OCI-LY7 (cell line): ENCODE results near the gene PTCHD1. TPM values are rescaled to one million over a fixed set of nuclear protein-coding genes. Genes with fewer than 3 reads are reported as not detected.

ENCODE experiments used
- BruUV-seq: library from RNA; stranded (reverse); fragments of 400-500 nt; replicated peaks from 2 replicates; lab custom pipeline; 2021; lab: Mats Ljungman, UMichigan
- CTCF ChIA-PET: fragments of 300-600 bp; sonication (Branson Sonifier 250); formaldehyde crosslinking; loops from one replicate; lab custom pipeline; 2022; ENCODE audit warnings: antibody characterized with exemption; ENCODE audit not compliant: unreplicated experiment; lab: Charles Lee
- POLR2A ChIA-PET: fragments of 300-600 bp; sonication (Branson Sonifier 250); formaldehyde crosslinking; loops from one replicate; lab custom pipeline; 2022; ENCODE audit warnings: antibody characterized with exemption; lab: Charles Lee
- DNase-seq: peaks from one replicate; pipeline ENCODE4 v3.0.0-alpha.2; 2015; ENCODE audit warnings: low spot score
- H2AFZ ChIP-seq: fragments of 200-600 bp; sonication (generic), shearing (Covaris generic); 2 replicates; pipeline ENCODE4 v1.6.1; 2014; ENCODE audit warnings: mild to moderate bottlenecking, antibody characterized with exemption, low read length, moderate library complexity
- H3K27ac ChIP-seq: fragments of 200-600 bp; sonication (generic); 2 replicates; pipeline ENCODE4 v1.5.1; 2014; ENCODE audit warnings: mixed run types, low read depth, mild to moderate bottlenecking, moderate library complexity, low read length, inconsistent platforms; ENCODE audit not compliant: poor library complexity, severe bottlenecking
- H3K36me3 ChIP-seq: fragments of 200-600 bp; sonication (generic); 2 replicates; pipeline ENCODE4 v1.6.1; 2014; ENCODE audit warnings: mild to moderate bottlenecking, antibody characterized with exemption, low read length, moderate library complexity, mixed read lengths; ENCODE audit not compliant: insufficient read depth
- H3K4me1 ChIP-seq: fragments of 200-600 bp; sonication (generic); 2 replicates; pipeline ENCODE4 v1.5.1; 2014; ENCODE audit warnings: mild to moderate bottlenecking, low read length; ENCODE audit not compliant: insufficient read depth, poor library complexity, severe bottlenecking
- H3K4me2 ChIP-seq: fragments of 200-600 bp; sonication (generic); 2 replicates; pipeline ENCODE4 v1.6.1; 2014; ENCODE audit warnings: mild to moderate bottlenecking, low read length
- H3K4me3 ChIP-seq: fragments of 200-600 bp; sonication (generic); 2 replicates; pipeline ENCODE4 v1.5.1; 2014; ENCODE audit warnings: mild to moderate bottlenecking, low read depth, low read length; ENCODE audit not compliant: poor library complexity, severe bottlenecking
- H3K79me2 ChIP-seq: fragments of 200-600 bp; sonication (generic); 2 replicates; pipeline ENCODE4 v1.6.1; 2016; ENCODE audit warnings: low read depth, mild to moderate bottlenecking, low read length, moderate library complexity, mixed read lengths; ENCODE audit not compliant: insufficient read depth
- H3K9me2 ChIP-seq: fragments of 200-600 bp; sonication (generic); 2 replicates; pipeline ENCODE4 v1.6.1; 2016; ENCODE audit warnings: mild to moderate bottlenecking, low read length, mixed read lengths; ENCODE audit not compliant: insufficient read depth
- H3K9me3 ChIP-seq: fragments of 200-600 bp; sonication (generic); 2 replicates; pipeline ENCODE4 v1.6.1; 2014; ENCODE audit warnings: mild to moderate bottlenecking, mixed run types, low read length, mixed read lengths
- H4K20me1 ChIP-seq: fragments of 200-600 bp; sonication (generic); 2 replicates; pipeline ENCODE4 v1.6.1; 2014; ENCODE audit warnings: mild to moderate bottlenecking, antibody characterized with exemption, low read length, moderate library complexity, mixed read lengths; ENCODE audit not compliant: insufficient read depth
- CTCF ChIP-seq: fragments of 200-600 bp; sonication (generic); conservative IDR thresholded peaks from 2 replicates; pipeline ENCODE4 v1.5.1; 2014; ENCODE audit warnings: mild to moderate bottlenecking, antibody characterized with exemption, low read length, moderate library complexity, mixed read lengths
- EZH2phosphoT487 ChIP-seq: fragments of 200-600 bp; sonication (generic); IDR thresholded peaks from 2 replicates; pipeline ENCODE4 v1.6.1; 2018; ENCODE audit warnings: low read depth, borderline replicate concordance, mild to moderate bottlenecking, mixed run types, antibody characterized with exemption, low read length, moderate library complexity, mixed read lengths
- intact Hi-C: fragments of 100-400 bp; cut with micrococcal nuclease; formaldehyde crosslinking; loops from one replicate; pipeline ENCODE4 v1.10.0; 2022; ENCODE audit not compliant: unreplicated experiment
- total RNA-seq, 2 experiments: library from RNA; depleted of rRNA in 1 of 2; stranded (reverse); fragments of >200 nt in 1 of 2; shearing (Covaris generic) in 1 of 2; gene quantifications; 2 replicates each; pipeline ENCODE4 v1.2.3, GENCODE V29; 2014 to 2022

Gene PTCHD1
- total RNA-seq, 2 experiments from 2014 or later, result not detected

- Histone ChIP-seq H3K36me3 (no peaks in the 10 kb centered on the region), H3K4me1 (no peaks in the 10 kb centered on the region)
- TF ChIP-seq CTCF, result no peak
- no peak for TF ChIP-seq EZH2phosphoT487
Measured at GRCh38 chrX:23396263-23396662, 61.6 kb downstream of the PTCHD1 start.

GRCh38 chrX:23398570-23398969, 63.9 kb downstream of the PTCHD1 start:
- no peak for DNase-seq
- Histone ChIP-seq H3K4me1 (no peaks in the 10 kb centered on the region), H3K36me3 (no peaks in the 10 kb centered on the region), H3K4me3 (no peak overlapping the region), H2AFZ (no peak overlapping the region), H3K4me2 (no peak overlapping the region), H3K27ac (no peak overlapping the region), H3K9me3 (no peaks in the 10 kb centered on the region), H3K79me2 (no peaks in the 10 kb centered on the region), H3K9me2 (no peaks in the 10 kb centered on the region), H4K20me1 (no peaks in the 10 kb centered on the region)
- ChIA-PET POLR2A (no interaction called here), CTCF (no interaction called here)
- TF ChIP-seq CTCF (no peak), EZH2phosphoT487 (no peak)
- intact Hi-C loops, result no loop called here
- no TSS peak for BruUV-seq

More at GRCh38 chrX:23396263-23396662, 61.6 kb downstream of the PTCHD1 start:
- intact Hi-C loops, result no loop called here
- Histone ChIP-seq H3K9me3 (no peaks in the 10 kb centered on the region), H4K20me1 (no peaks in the 10 kb centered on the region), H3K27ac (no peak overlapping the region), H3K79me2 (no peaks in the 10 kb centered on the region), H2AFZ (no peak overlapping the region), H3K9me2 (no peaks in the 10 kb centered on the region), H3K4me3 (no peak overlapping the region), H3K4me2 (no peak overlapping the region)
- POLR2A ChIA-PET, result no interaction called here
- CTCF ChIA-PET, result no interaction called here
- BruUV-seq, result no TSS peak
- no peak for DNase-seq

- CTCF ChIA-PET, result no interaction called here
- H3K9me2 ChIP-seq, result no peaks in the 10 kb centered on the region
- intact Hi-C loops, result no loop called here
Measured at GRCh38 chrX:23403849-23404248, 69.2 kb downstream of the PTCHD1 start.

More at GRCh38 chrX:23403849-23404248, 69.2 kb downstream of the PTCHD1 start:
- Histone ChIP-seq H3K4me2 (no peak overlapping the region), H3K4me1 (no peaks in the 10 kb centered on the region), H3K36me3 (no peaks in the 10 kb centered on the region), H3K4me3 (no peak overlapping the region), H3K79me2 (no peaks in the 10 kb centered on the region), H3K9me3 (no peaks in the 10 kb centered on the region), H4K20me1 (no peaks in the 10 kb centered on the region), H3K27ac (no peak overlapping the region), H2AFZ (no peak overlapping the region)
- POLR2A ChIA-PET, result interaction anchor here (0.5 kb wide), 1 partner anchor 12 kb away, joined by 3 read pairs; no protein-coding TSS in a partner anchor
- TF ChIP-seq CTCF (peak; percentile 37; the same call in 1 of the 2 replicates), EZH2phosphoT487 (no peak)
- BruUV-seq, result no TSS peak
- DNase-seq, result peak; percentile 0
